WTC11 (cell line): ENCODE measurements around the gene TOX2. TPM values are rescaled to one million over a fixed set of nuclear protein-coding genes. Genes with fewer than 3 reads are reported as not detected.

Experiments used
- ATAC-seq: fragments of 200-7000 bp; cut with Tn5 transposase; 2 replicates; pipeline ENCODE4 v1.10.0; 2021; ENCODE audit warnings: mild to moderate bottlenecking, moderate library complexity
- CTCF ChIA-PET: fragments of 300-600 bp; sonication (Branson Sonifier 250); formaldehyde crosslinking; loops from one replicate; lab custom pipeline; 2021; ENCODE audit warnings: antibody characterized with exemption; lab: Charles Lee
- POLR2A ChIA-PET: fragments of 350-600 bp; sonication (Branson Sonifier 250); formaldehyde crosslinking; loops from one replicate; lab custom pipeline; 2021; ENCODE audit warnings: antibody characterized with exemption; lab: Charles Lee
- DNase-seq: peaks from one replicate; pipeline ENCODE4 v3.0.0; 2021; ENCODE audit warnings: low spot score
- H3K27ac Mint-ChIP-seq: 2 replicates; pipeline ENCODE4 v1.8.0; 2021; ENCODE audit warnings: mixed read lengths
- H3K27me3 Mint-ChIP-seq: 2 replicates; pipeline ENCODE4 v1.8.0; 2021; ENCODE audit warnings: low read depth, mild to moderate bottlenecking, moderate library complexity, mixed read lengths
- H3K36me3 Mint-ChIP-seq: 2 replicates; pipeline ENCODE4 v1.8.0; 2021; ENCODE audit warnings: mixed read lengths
- H3K4me1 Mint-ChIP-seq: 2 replicates; pipeline ENCODE4 v1.8.0; 2022; ENCODE audit warnings: mixed read lengths
- H3K4me3 Mint-ChIP-seq: 2 replicates; pipeline ENCODE4 v1.8.0; 2021; ENCODE audit warnings: mild to moderate bottlenecking, moderate library complexity, mixed read lengths
- H3K9me3 Mint-ChIP-seq: 2 replicates; pipeline ENCODE4 v1.8.0; 2021; ENCODE audit warnings: mixed read lengths
- ATF2 ChIP-seq: sonication (generic); formaldehyde crosslinking; IDR thresholded peaks from 2 replicates; pipeline ENCODE4 v1.8.1; 2022; ENCODE audit warnings: low read depth, missing genetic modification reagents, borderline replicate concordance
- CREM ChIP-seq: sonication (generic); formaldehyde crosslinking; IDR thresholded peaks from 2 replicates; pipeline ENCODE4 v1.8.1; 2022; ENCODE audit warnings: mild to moderate bottlenecking, missing genetic modification reagents, moderate library complexity
- ELF4 ChIP-seq: sonication (generic); formaldehyde crosslinking; IDR thresholded peaks from 2 replicates; pipeline ENCODE4 v1.8.1; 2022; ENCODE audit warnings: low read depth, mild to moderate bottlenecking, moderate library complexity, missing genetic modification reagents
- GRHL2 ChIP-seq: fragments of 250-450 bp; sonication (Bioruptor Pico); IDR thresholded peaks from 2 replicates; pipeline ENCODE4 v1.8.0; 2022; ENCODE audit warnings: mild to moderate bottlenecking, moderate library complexity; ENCODE audit not compliant: insufficient replicate concordance, severe bottlenecking
- JUN ChIP-seq: sonication (generic); formaldehyde crosslinking; IDR thresholded peaks from 2 replicates; pipeline ENCODE4 v1.8.0; 2023; ENCODE audit warnings: mild to moderate bottlenecking, missing genetic modification reagents
- MXD4 ChIP-seq: fragments of 250-450 bp; sonication (Bioruptor Pico); IDR thresholded peaks from 2 replicates; pipeline ENCODE4 v1.8.0; 2021; ENCODE audit warnings: mild to moderate bottlenecking, moderate library complexity, borderline replicate concordance
- NFE2L1 ChIP-seq: sonication (generic); formaldehyde crosslinking; IDR thresholded peaks from 2 replicates; pipeline ENCODE4 v1.8.1; 2023; ENCODE audit warnings: missing genetic modification reagents
- NFYB ChIP-seq: sonication (generic); formaldehyde crosslinking; conservative IDR thresholded peaks from 2 replicates; pipeline ENCODE4 v1.8.0; 2022; ENCODE audit warnings: low read depth, missing genetic modification reagents
- NR1H2 ChIP-seq: sonication (generic); formaldehyde crosslinking; IDR thresholded peaks from 2 replicates; pipeline ENCODE4 v1.9.0; 2021; ENCODE audit warnings: mild to moderate bottlenecking, moderate library complexity, missing genetic modification reagents
- PRRX2 ChIP-seq: fragments of 250-450 bp; sonication (Bioruptor Pico); IDR thresholded peaks from 2 replicates; pipeline ENCODE4 v1.8.0; 2021; ENCODE audit warnings: mild to moderate bottlenecking
- SMAD3 ChIP-seq: sonication (generic); formaldehyde crosslinking; IDR thresholded peaks from 2 replicates; pipeline ENCODE4 v1.8.0; 2022; ENCODE audit warnings: missing genetic modification reagents, mild to moderate bottlenecking, borderline replicate concordance
- SMAD4 ChIP-seq: sonication (generic); formaldehyde crosslinking; IDR thresholded peaks from 2 replicates; pipeline ENCODE4 v1.8.0; 2022; ENCODE audit warnings: mild to moderate bottlenecking, missing genetic modification reagents
- SOX15 ChIP-seq: fragments of 250-450 bp; sonication (Bioruptor Pico); IDR thresholded peaks from 2 replicates; pipeline ENCODE4 v1.9.0; 2021; ENCODE audit warnings: mild to moderate bottlenecking
- SP1 ChIP-seq: sonication (generic); formaldehyde crosslinking; conservative IDR thresholded peaks from 2 replicates; pipeline ENCODE4 v1.8.1; 2022; ENCODE audit warnings: missing genetic modification reagents
- TCF7 ChIP-seq: sonication (generic); formaldehyde crosslinking; IDR thresholded peaks from 2 replicates; pipeline ENCODE4 v1.8.0; 2022; ENCODE audit warnings: mild to moderate bottlenecking, low read depth, missing genetic modification reagents, moderate library complexity
- TEAD4 ChIP-seq: sonication (generic); formaldehyde crosslinking; IDR thresholded peaks from 2 replicates; pipeline ENCODE4 v1.8.0; 2022; ENCODE audit warnings: mild to moderate bottlenecking, missing genetic modification reagents
- ZNF121 ChIP-seq: sonication (generic); formaldehyde crosslinking; IDR thresholded peaks from 2 replicates; pipeline ENCODE4 v1.8.0; 2023; ENCODE audit warnings: missing genetic modification reagents
- ZNF219 ChIP-seq: sonication (generic); formaldehyde crosslinking; IDR thresholded peaks from 2 replicates; pipeline ENCODE4 v1.8.0; 2023; ENCODE audit warnings: missing genetic modification reagents, mild to moderate bottlenecking, borderline replicate concordance
- ZNF423 ChIP-seq: fragments of 250-450 bp; sonication (Bioruptor Pico); IDR thresholded peaks from 2 replicates; pipeline ENCODE4 v2.1.2; 2022; ENCODE audit warnings: mild to moderate bottlenecking, moderate library complexity
- ZNF532 ChIP-seq: fragments of 250-450 bp; sonication (Bioruptor Pico); IDR thresholded peaks from 2 replicates; pipeline ENCODE4 v1.9.0; 2021; ENCODE audit warnings: mild to moderate bottlenecking, borderline replicate concordance
- ZNF671 ChIP-seq: fragments of 250-450 bp; sonication (Bioruptor Pico); IDR thresholded peaks from 2 replicates; pipeline ENCODE4 v1.8.0; 2021; ENCODE audit warnings: mild to moderate bottlenecking
- total RNA-seq: library from RNA; stranded (reverse); gene quantifications from 3 replicates; pipeline ENCODE4 v1.2.3, GENCODE V29; 2021

The TOX2 gene
- total RNA-seq, 1 experiment from 2014 or later: 3.4 TPM

GRCh38 chr20:44066645-44067606 is 152.3 kb downstream of the TOX2 start:
- CTCF ChIA-PET: interaction anchor here (0.6 kb wide), 1 partner anchor 504 kb away, joined by 3 read pairs; no protein-coding TSS in a partner anchor

GRCh38 chr20:44067650-44068081 is 153.0 kb downstream of the TOX2 start:
- H3K4me3 Mint-ChIP-seq: no peak overlapping the region
- ChIA-PET CTCF (interaction anchor here (0.6 to 1.7 kb wide), 2 partner anchors 11 to 293 kb away, joined by 3 to 9 read pairs; no protein-coding TSS in a partner anchor), POLR2A (no interaction called here)
- no peak for DNase-seq
- H3K36me3 Mint-ChIP-seq: no peaks in the 10 kb centered on the region
- peaks cover 11% of the 10 kb centered on the region for H3K4me1 Mint-ChIP-seq
- no peaks in the 10 kb centered on the region for H3K27me3 Mint-ChIP-seq
- no peaks in the 10 kb centered on the region for H3K9me3 Mint-ChIP-seq
- no peak overlapping the region for H3K27ac Mint-ChIP-seq
- ATAC-seq: no peak
- no peak for TF ChIP-seq NFE2L1 (CRISPR knock-in tag)
- TF ChIP-seq CREM (CRISPR knock-in tag): no peak
- TF ChIP-seq ZNF423 (CRISPR knock-in tag): no peak
- TF ChIP-seq SMAD4 (CRISPR knock-in tag): no peak
- TF ChIP-seq NFYB (CRISPR knock-in tag): no peak
- no peak for TF ChIP-seq SMAD3
- TF ChIP-seq ATF2 (CRISPR knock-in tag): no peak
- no peak for TF ChIP-seq PRRX2 (CRISPR knock-in tag)
- TF ChIP-seq TCF7 (CRISPR knock-in tag): no peak
- TF ChIP-seq GRHL2 (CRISPR knock-in tag): no peak
- no peak for TF ChIP-seq ELF4 (CRISPR knock-in tag)
- TF ChIP-seq ZNF671 (CRISPR knock-in tag): no peak
- TF ChIP-seq ZNF532: no peak
- no peak for TF ChIP-seq SOX15 (CRISPR knock-in tag)
- no peak for TF ChIP-seq SP1 (CRISPR knock-in tag)
- TF ChIP-seq TEAD4: no peak
- TF ChIP-seq NR1H2 (CRISPR knock-in tag): no peak

More at GRCh38 chr20:44066645-44067606, 152.3 kb downstream of the TOX2 start:
- Mint-ChIP-seq H3K36me3 (no peaks in the 10 kb centered on the region), H3K4me3 (no peak overlapping the region), H3K27me3 (no peaks in the 10 kb centered on the region), H3K9me3 (peaks cover under 1% of the 10 kb centered on the region), H3K4me1 (peaks cover 10% of the 10 kb centered on the region), H3K27ac (no peak overlapping the region)
- POLR2A ChIA-PET: no interaction called here
- ATAC-seq: no peak
- no peak for DNase-seq
- TF ChIP-seq MXD4 (no peak), JUN (CRISPR knock-in tag) (no peak), ZNF219 (CRISPR knock-in tag) (no peak), ZNF121 (CRISPR knock-in tag) (peak; percentile 70; the same call in 1 of the 2 replicates)
